Astrocyte (in vitro differentiated cells and primary cell): Measurements from ENCODE around the gene HIRA. TPM values are rescaled to one million over a fixed set of nuclear protein-coding genes. Genes with fewer than 3 reads are reported as not detected.

Experiments
- DNase-seq: peaks from one replicate; pipeline ENCODE4 v3.0.0-alpha.2; 2010; ENCODE audit warnings: low read depth
- FAIRE-seq: peaks from 2 replicates; lab custom pipeline; 2011; peaks lifted over from hg19 to GRCh38; lab: Jason Lieb, UNC
- H2AFZ ChIP-seq: 2 replicates; pipeline ENCODE4 v1.6.0; 2012; ENCODE audit warnings: low read depth, low read length, inconsistent platforms
- H3K27ac ChIP-seq: 2 replicates; pipeline ENCODE4 v1.5.1; 2011; ENCODE audit warnings: low read depth, low read length, inconsistent platforms
- H3K27me3 ChIP-seq: 2 replicates; pipeline ENCODE4 v1.6.0; 2011; ENCODE audit warnings: low read length, inconsistent platforms; ENCODE audit not compliant: insufficient read depth
- H3K36me3 ChIP-seq: 2 replicates; pipeline ENCODE4 v1.5.1; 2011; ENCODE audit warnings: low read length, inconsistent platforms; ENCODE audit not compliant: insufficient read depth
- H3K4me1 ChIP-seq: 2 replicates; pipeline ENCODE4 v1.5.1; 2011; ENCODE audit warnings: low read length, inconsistent platforms; ENCODE audit not compliant: insufficient read depth
- H3K4me2 ChIP-seq: 2 replicates; pipeline ENCODE4 v1.6.0; 2012; ENCODE audit warnings: low read length, inconsistent platforms
- H3K4me3 ChIP-seq: 2 replicates; pipeline ENCODE4 v1.5.1; 2011; ENCODE audit warnings: low read depth, mild to moderate bottlenecking, low read length, inconsistent platforms; ENCODE audit not compliant: insufficient read depth
- H3K79me2 ChIP-seq: 2 replicates; pipeline ENCODE4 v1.6.0; 2012; ENCODE audit warnings: mild to moderate bottlenecking, low read length, inconsistent platforms; ENCODE audit not compliant: insufficient read depth
- H3K9ac ChIP-seq: 2 replicates; pipeline ENCODE4 v1.6.0; 2012; ENCODE audit warnings: mild to moderate bottlenecking, low read length, inconsistent platforms
- H3K9me3 ChIP-seq: 2 replicates; pipeline ENCODE4 v1.5.1; 2012; ENCODE audit warnings: low read depth, mild to moderate bottlenecking, low read length, inconsistent platforms; ENCODE audit not compliant: insufficient read depth
- H4K20me1 ChIP-seq: 2 replicates; pipeline ENCODE4 v1.6.0; 2012; ENCODE audit warnings: low read length, inconsistent platforms; ENCODE audit not compliant: insufficient read depth
- H3K27ac Mint-ChIP-seq: one replicate; pipeline ENCODE4 v1.8.0; 2021; ENCODE audit warnings: mild to moderate bottlenecking, mixed read lengths; ENCODE audit not compliant: unreplicated experiment
- H3K27me3 Mint-ChIP-seq: one replicate; pipeline ENCODE4 v1.8.0; 2021; ENCODE audit warnings: low read depth, mixed read lengths; ENCODE audit not compliant: unreplicated experiment
- H3K36me3 Mint-ChIP-seq: one replicate; pipeline ENCODE4 v1.8.0; 2021; ENCODE audit warnings: low read depth, mixed read lengths; ENCODE audit not compliant: unreplicated experiment
- H3K4me1 Mint-ChIP-seq: one replicate; pipeline ENCODE4 v1.8.0; 2021; ENCODE audit warnings: low read depth, mixed read lengths; ENCODE audit not compliant: unreplicated experiment
- H3K4me3 Mint-ChIP-seq: one replicate; pipeline ENCODE4 v1.8.0; 2021; ENCODE audit warnings: mild to moderate bottlenecking, moderate library complexity, mixed read lengths; ENCODE audit not compliant: unreplicated experiment
- H3K9me3 Mint-ChIP-seq: one replicate; pipeline ENCODE4 v1.8.0; 2021; ENCODE audit warnings: mild to moderate bottlenecking, mixed read lengths; ENCODE audit not compliant: unreplicated experiment
- EZH2 ChIP-seq: IDR thresholded peaks from 2 replicates; pipeline ENCODE4 v1.6.1; 2012; ENCODE audit warnings: mild to moderate bottlenecking, low read length, inconsistent platforms; ENCODE audit not compliant: insufficient read depth
- total RNA-seq: library from RNA; stranded (reverse); gene quantifications from 2 replicates; pipeline ENCODE4 v1.2.1, GENCODE V29; 2021
- TF ChIP-seq, protein P1 (sequence below): IDR thresholded peaks from 2 replicates; pipeline ENCODE4 v1.5.1; 2011; ENCODE audit warnings: low read depth, mild to moderate bottlenecking, inconsistent platforms, low read length, moderate library complexity; ENCODE audit not compliant: insufficient read depth

HIRA gene
- total RNA-seq, 1 donor from 2014 or later, result 31.1 TPM

DNA sequence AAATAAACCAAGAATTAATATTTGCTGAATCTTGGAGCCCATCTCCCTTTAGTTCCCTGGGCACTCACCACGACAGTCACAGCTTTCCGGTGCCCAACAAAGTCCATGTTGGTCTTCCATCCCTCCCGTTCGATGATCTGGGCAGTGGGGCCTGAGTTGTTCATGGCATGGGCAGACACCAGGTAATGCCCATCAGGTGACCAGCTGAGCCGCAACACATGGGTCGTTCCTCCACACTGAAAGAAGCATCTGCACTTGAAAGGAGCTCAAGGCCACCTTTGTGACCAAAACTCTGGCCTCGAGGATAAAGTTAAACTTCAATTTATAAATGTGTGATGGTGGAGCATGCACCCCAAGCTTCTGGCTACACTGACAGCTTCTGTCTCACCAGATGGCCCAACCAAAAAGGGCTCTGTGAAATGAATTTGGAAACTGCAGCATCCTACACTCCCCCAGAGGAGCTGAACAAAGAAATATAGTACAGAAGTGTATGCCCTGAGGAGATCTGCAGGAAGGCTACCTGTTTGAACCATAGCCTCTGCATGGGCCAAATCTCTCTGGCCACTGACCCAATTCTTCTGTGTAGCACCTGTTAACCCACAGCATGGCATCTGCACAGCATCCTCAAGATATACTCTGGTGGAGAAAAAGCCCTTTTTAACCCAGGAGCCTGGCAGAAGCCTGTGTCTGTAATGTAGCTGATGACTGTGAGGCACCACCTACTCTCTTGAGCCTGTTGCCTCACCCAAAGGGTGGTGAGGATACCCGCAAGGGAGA lies 37.1 kb downstream of the HIRA start:
- H3K4me2 ChIP-seq, result no peak overlapping the region
- no peak overlapping the region for H3K4me3 Mint-ChIP-seq
- no peaks in the 10 kb centered on the region for H3K27me3 Mint-ChIP-seq
- no peak overlapping the region for H3K27ac Mint-ChIP-seq
- FAIRE-seq (no peak), DNase-seq (no peak)
- H3K4me3 ChIP-seq, result no peak overlapping the region
- H2AFZ ChIP-seq, result no peak overlapping the region
- H3K9me3 ChIP-seq, result no peaks in the 10 kb centered on the region
- H3K27me3 ChIP-seq, result no peaks in the 10 kb centered on the region
- no peaks in the 10 kb centered on the region for H3K4me1 ChIP-seq
- H3K36me3 Mint-ChIP-seq, result peaks cover 20% of the 10 kb centered on the region
- no peak overlapping the region for H3K9ac ChIP-seq
- H3K79me2 ChIP-seq, result no peaks in the 10 kb centered on the region
- peaks cover 33% of the 10 kb centered on the region for H3K36me3 ChIP-seq
- H3K27ac ChIP-seq, result no peak overlapping the region
- peaks cover 9% of the 10 kb centered on the region for H4K20me1 ChIP-seq
- H3K9me3 Mint-ChIP-seq, result no peaks in the 10 kb centered on the region
- no peaks in the 10 kb centered on the region for H3K4me1 Mint-ChIP-seq
- TF ChIP-seq, protein P1, sequence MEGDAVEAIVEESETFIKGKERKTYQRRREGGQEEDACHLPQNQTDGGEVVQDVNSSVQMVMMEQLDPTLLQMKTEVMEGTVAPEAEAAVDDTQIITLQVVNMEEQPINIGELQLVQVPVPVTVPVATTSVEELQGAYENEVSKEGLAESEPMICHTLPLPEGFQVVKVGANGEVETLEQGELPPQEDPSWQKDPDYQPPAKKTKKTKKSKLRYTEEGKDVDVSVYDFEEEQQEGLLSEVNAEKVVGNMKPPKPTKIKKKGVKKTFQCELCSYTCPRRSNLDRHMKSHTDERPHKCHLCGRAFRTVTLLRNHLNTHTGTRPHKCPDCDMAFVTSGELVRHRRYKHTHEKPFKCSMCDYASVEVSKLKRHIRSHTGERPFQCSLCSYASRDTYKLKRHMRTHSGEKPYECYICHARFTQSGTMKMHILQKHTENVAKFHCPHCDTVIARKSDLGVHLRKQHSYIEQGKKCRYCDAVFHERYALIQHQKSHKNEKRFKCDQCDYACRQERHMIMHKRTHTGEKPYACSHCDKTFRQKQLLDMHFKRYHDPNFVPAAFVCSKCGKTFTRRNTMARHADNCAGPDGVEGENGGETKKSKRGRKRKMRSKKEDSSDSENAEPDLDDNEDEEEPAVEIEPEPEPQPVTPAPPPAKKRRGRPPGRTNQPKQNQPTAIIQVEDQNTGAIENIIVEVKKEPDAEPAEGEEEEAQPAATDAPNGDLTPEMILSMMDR, result no peak
- no peak for TF ChIP-seq EZH2

DNA sequence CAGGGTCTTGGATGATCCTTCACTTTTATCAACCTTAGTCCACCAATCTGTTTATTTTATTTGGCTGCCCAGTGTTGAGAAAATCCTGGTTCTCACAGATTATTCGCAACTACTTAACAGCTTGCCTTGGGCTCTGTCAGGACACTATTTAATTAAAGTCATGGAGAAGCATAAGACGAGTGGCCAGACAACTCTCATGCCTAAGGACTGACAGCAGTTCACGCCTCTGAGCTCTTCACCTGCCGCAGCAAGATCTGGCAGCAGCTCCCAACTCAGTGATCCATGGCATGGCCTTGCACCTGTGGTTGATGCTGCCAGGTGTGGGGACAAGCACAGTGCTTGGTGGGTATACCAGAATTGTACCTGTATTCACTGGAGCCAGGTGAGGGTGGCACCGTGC lies 37.8 kb downstream of the HIRA start:
- H3K4me1 Mint-ChIP-seq, result no peaks in the 10 kb centered on the region
- peaks cover 33% of the 10 kb centered on the region for H3K36me3 ChIP-seq
- no peak for DNase-seq
- no peaks in the 10 kb centered on the region for H3K9me3 Mint-ChIP-seq
- no peak overlapping the region for H3K4me2 ChIP-seq
- H3K27me3 ChIP-seq, result no peaks in the 10 kb centered on the region
- no peak overlapping the region for H3K27ac ChIP-seq
- no peaks in the 10 kb centered on the region for H3K9me3 ChIP-seq
- TF ChIP-seq EZH2, result no peak
- TF ChIP-seq, protein P1, result no peak
- no peak overlapping the region for H3K4me3 ChIP-seq
- no peak overlapping the region for H3K27ac Mint-ChIP-seq
- FAIRE-seq, result no peak
- H3K36me3 Mint-ChIP-seq, result peaks cover 22% of the 10 kb centered on the region
- no peak overlapping the region for H3K4me3 Mint-ChIP-seq
- no peaks in the 10 kb centered on the region for H3K27me3 Mint-ChIP-seq
- no peaks in the 10 kb centered on the region for H3K79me2 ChIP-seq
- H2AFZ ChIP-seq, result no peak overlapping the region
- H3K4me1 ChIP-seq, result no peaks in the 10 kb centered on the region
- H4K20me1 ChIP-seq, result peaks cover 6% of the 10 kb centered on the region
- no peak overlapping the region for H3K9ac ChIP-seq

DNA sequence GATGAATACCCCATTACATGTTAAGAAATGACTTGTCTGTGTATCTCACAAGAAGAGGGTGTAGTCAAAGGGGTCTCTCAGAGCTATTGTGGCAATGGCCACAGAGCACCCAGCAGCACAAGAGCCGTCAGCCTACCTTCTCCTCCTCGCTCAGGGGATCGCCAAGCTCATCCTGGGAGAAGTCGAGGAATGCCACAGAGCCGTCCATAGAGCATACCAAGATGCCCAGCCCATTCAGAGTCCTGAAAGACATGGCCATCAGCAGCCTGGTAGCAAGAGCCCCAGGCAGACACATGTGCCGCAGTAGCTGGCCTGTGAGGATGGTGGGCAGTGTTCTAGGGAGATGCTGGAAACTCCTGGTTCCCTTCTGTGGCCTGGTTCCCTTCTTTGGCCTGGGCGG lies 44.0 kb downstream of the HIRA start:
- Histone ChIP-seq H2AFZ (no peak overlapping the region), H3K27ac (no peak overlapping the region), H3K4me1 (no peaks in the 10 kb centered on the region), H3K9me3 (no peaks in the 10 kb centered on the region), H3K27me3 (no peaks in the 10 kb centered on the region), H3K9ac (no peak overlapping the region), H3K79me2 (no peaks in the 10 kb centered on the region), H4K20me1 (peaks cover 4% of the 10 kb centered on the region), H3K4me2 (no peak overlapping the region), H3K4me3 (no peak overlapping the region), H3K36me3 (peaks cover 47% of the 10 kb centered on the region)
- Mint-ChIP-seq H3K27ac (no peak overlapping the region), H3K27me3 (no peaks in the 10 kb centered on the region), H3K4me3 (no peak overlapping the region), H3K9me3 (no peaks in the 10 kb centered on the region), H3K4me1 (no peaks in the 10 kb centered on the region), H3K36me3 (peaks cover 20% of the 10 kb centered on the region)
- FAIRE-seq (no peak), DNase-seq (no peak)
- no peak for TF ChIP-seq EZH2
- TF ChIP-seq, protein P1, result no peak
